ENCODE data around the gene ENTPD1. TPM values are rescaled to one million over a fixed set of nuclear protein-coding genes. Genes with fewer than 3 reads are reported as not detected.
A peak's percentile ranks its signal among the peaks of the same experiment; 100 is the strongest.

ENTPD1 gene
- total and polyA plus RNA-seq, 9 of the 15 experiments (the other 6 are each of a cell fraction or from before 2014, with no cell fraction given): 0.07 to 1.5 (median 0.37) TPM

DNA sequence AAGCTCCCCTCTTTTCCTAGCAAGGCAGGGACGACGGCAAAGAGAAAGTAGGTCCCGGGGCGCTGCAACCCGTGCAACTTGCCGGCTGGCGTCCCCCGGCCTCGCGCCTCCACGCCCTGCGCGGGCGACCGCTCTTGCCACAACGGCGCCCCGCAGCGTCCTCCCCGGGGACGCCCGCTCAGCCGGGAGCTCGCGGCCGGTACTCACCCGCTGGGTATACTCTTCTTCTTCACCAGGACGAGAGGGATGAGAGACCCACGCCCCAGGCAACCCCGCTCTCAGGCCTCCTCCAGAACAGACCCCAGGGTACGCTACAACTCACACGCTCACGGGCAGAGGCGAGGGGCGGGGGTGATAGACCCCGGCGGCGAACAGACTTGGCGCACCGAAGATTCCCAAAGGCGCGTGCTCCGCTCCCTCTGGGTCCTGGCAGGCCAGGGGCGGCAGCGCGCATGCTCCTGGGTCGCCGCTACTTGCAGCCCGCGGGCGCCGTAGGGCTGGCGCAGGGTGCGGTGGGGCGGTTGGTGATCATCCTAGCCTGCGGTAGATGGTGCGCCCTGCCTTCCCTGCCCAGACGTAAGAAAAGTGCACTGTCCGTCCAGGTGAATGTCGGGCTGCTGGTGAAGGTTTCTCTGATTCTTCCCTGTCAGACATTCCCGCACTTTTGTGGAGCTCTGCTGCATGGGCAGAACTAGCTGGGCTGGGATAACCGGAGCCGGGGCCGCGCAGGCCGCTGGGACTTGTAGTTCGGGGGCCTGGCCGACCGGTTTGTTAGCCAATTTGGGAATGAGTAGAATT, 151.7 kb downstream of the ENTPD1 start, which contains the start of gene CC2D2B (continued):
- TF ChIP-seq ELF4 (CRISPR knock-in tag; IDR thresholded peaks at IDR 0.05) (no peak), HDAC6 (IDR thresholded peaks at IDR 0.05; ENCODE audit: low read depth, low read length) (no peak), RBM25 (IDR thresholded peaks at IDR 0.05; ENCODE audit: low read depth, low read length, severe bottlenecking) (no peak), GABPA (tag; conservative IDR thresholded peaks at IDR 0.05; ENCODE audit: low read depth) (no peak), RAD51 (IDR thresholded peaks at IDR 0.05; ENCODE audit: borderline replicate concordance, low read depth) (no peak), ILK (tag; IDR thresholded peaks at IDR 0.05; ENCODE audit: borderline replicate concordance, low read depth) (no peak), C11orf30 (IDR thresholded peaks at IDR 0.05; ENCODE audit: low read depth) (no peak), NFE2 (IDR thresholded peaks at IDR 0.05; ENCODE audit: low read depth) (no peak), CHCHD3 (CRISPR knock-in tag; IDR thresholded peaks at IDR 0.05) (no peak), ARHGAP35 (IDR thresholded peaks at IDR 0.05; ENCODE audit: partially characterized antibody) (no peak), RHOXF2B (CRISPR knock-in tag; conservative IDR thresholded peaks at IDR 0.05) (no peak), SAFB (IDR thresholded peaks at IDR 0.05; ENCODE audit: borderline replicate concordance, low read depth, low read length) (no peak), BCOR (IDR thresholded peaks at IDR 0.05) (no peak), CCAR2 (IDR thresholded peaks at IDR 0.05; ENCODE audit: low read depth, low read length) (no peak), SIX5 (IDR thresholded peaks at IDR 0.05; ENCODE audit: borderline replicate concordance in 1 of 2, insufficient read depth in 1 of 2, low read depth in 1 of 2, low read length in 2 of 2) (peak; percentile 58 to 66; a peak in 3 of 4 replicates), HMG20A (CRISPR knock-in tag; conservative IDR thresholded peaks at IDR 0.05) (no peak), MBD2 (IDR thresholded peaks at IDR 0.05; ENCODE audit: borderline replicate concordance, low read depth) (no peak), ELF2 (CRISPR knock-in tag; IDR thresholded peaks at IDR 0.05) (no peak), PRPF4 (IDR thresholded peaks at IDR 0.05; ENCODE audit: insufficient read depth, low read depth, low read length, poor library complexity, severe bottlenecking) (no peak), MLX (CRISPR knock-in tag; conservative IDR thresholded peaks at IDR 0.05) (no peak)
- TF ChIP-seq, protein P1, sequence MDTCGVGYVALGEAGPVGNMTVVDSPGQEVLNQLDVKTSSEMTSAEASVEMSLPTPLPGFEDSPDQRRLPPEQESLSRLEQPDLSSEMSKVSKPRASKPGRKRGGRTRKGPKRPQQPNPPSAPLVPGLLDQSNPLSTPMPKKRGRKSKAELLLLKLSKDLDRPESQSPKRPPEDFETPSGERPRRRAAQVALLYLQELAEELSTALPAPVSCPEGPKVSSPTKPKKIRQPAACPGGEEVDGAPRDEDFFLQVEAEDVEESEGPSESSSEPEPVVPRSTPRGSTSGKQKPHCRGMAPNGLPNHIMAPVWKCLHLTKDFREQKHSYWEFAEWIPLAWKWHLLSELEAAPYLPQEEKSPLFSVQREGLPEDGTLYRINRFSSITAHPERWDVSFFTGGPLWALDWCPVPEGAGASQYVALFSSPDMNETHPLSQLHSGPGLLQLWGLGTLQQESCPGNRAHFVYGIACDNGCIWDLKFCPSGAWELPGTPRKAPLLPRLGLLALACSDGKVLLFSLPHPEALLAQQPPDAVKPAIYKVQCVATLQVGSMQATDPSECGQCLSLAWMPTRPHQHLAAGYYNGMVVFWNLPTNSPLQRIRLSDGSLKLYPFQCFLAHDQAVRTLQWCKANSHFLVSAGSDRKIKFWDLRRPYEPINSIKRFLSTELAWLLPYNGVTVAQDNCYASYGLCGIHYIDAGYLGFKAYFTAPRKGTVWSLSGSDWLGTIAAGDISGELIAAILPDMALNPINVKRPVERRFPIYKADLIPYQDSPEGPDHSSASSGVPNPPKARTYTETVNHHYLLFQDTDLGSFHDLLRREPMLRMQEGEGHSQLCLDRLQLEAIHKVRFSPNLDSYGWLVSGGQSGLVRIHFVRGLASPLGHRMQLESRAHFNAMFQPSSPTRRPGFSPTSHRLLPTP (IDR thresholded peaks at IDR 0.05; ENCODE audit: borderline replicate concordance, extremely low read depth, insufficient read length): no peak
- TF ChIP-seq, protein P2, sequence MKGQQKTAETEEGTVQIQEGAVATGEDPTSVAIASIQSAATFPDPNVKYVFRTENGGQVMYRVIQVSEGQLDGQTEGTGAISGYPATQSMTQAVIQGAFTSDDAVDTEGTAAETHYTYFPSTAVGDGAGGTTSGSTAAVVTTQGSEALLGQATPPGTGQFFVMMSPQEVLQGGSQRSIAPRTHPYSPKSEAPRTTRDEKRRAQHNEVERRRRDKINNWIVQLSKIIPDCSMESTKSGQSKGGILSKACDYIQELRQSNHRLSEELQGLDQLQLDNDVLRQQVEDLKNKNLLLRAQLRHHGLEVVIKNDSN (CRISPR knock-in tag; IDR thresholded peaks at IDR 0.05): no peak
- TF ChIP-seq, protein P3, sequence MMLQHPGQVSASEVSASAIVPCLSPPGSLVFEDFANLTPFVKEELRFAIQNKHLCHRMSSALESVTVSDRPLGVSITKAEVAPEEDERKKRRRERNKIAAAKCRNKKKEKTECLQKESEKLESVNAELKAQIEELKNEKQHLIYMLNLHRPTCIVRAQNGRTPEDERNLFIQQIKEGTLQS (IDR thresholded peaks at IDR 0.05): no peak
- TF ChIP-seq, protein P3 (CRISPR knock-in tag; conservative IDR thresholded peaks at IDR 0.05): no peak

All from K562 (cell line).